Breast epithelium (tissue), 3 donors: Measurements from ENCODE around the gene FIZ1.

ENCODE experiments used
- POLR2A ChIP-seq: fragments of 450-650 bp; IDR thresholded peaks from one replicate; pipeline ENCODE4 v1.6.1; 2016; ENCODE audit warnings: antibody characterized with exemption, mild to moderate bottlenecking, moderate library complexity
- TF ChIP-seq, protein P1 (sequence below), 3 donors: fragments of 450-650 bp; IDR thresholded peaks; one replicate each; pipeline ENCODE4 v1.5.1; 2016 to 2017; ENCODE audit warnings: antibody characterized with exemption in 3 of 3, mild to moderate bottlenecking in 3 of 3, moderate library complexity in 3 of 3

DNA sequence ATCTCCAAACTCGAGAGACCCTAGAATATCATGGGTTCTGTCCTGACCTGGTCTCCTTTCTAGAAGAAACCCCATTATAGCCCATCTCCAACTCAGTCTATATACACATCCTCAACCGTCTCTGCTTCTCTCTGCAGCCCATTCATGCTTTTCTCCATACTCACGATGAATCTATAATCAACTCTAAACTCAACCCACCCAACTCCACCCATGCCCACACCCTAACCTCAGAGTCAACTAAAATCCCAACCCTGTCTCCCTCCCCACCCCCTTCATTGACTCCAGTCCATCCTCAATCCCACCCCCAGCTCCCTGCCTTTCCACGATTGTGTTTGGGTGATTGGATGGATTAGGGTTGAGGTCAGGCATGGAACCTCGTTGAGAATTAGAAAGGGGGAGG lies 55.8 kb downstream of the FIZ1 start:
- TF ChIP-seq, protein P1, sequence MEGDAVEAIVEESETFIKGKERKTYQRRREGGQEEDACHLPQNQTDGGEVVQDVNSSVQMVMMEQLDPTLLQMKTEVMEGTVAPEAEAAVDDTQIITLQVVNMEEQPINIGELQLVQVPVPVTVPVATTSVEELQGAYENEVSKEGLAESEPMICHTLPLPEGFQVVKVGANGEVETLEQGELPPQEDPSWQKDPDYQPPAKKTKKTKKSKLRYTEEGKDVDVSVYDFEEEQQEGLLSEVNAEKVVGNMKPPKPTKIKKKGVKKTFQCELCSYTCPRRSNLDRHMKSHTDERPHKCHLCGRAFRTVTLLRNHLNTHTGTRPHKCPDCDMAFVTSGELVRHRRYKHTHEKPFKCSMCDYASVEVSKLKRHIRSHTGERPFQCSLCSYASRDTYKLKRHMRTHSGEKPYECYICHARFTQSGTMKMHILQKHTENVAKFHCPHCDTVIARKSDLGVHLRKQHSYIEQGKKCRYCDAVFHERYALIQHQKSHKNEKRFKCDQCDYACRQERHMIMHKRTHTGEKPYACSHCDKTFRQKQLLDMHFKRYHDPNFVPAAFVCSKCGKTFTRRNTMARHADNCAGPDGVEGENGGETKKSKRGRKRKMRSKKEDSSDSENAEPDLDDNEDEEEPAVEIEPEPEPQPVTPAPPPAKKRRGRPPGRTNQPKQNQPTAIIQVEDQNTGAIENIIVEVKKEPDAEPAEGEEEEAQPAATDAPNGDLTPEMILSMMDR (IDR thresholded peaks at IDR 0.05) = no peak
- no peak for TF ChIP-seq POLR2A
